Sigmoid colon (tissue), 7 donors: ENCODE measurements around the gene MED13L. TPM values are rescaled to one million over a fixed set of nuclear protein-coding genes. Genes with fewer than 3 reads are reported as not detected.

Experiments used
- DNase-seq: peaks from one replicate; pipeline ENCODE4 v3.0.0-alpha.2; 2019
- H3K27ac ChIP-seq, 4 donors: fragments of 200-600 bp; sonication (generic); one replicate each; pipeline ENCODE4 v1.5.1; 2016 to 2019; ENCODE audit warnings: mild to moderate bottlenecking in 1 of 4
- H3K27me3 ChIP-seq, 3 donors: fragments of 200-600 bp; sonication (generic); one replicate each; pipeline ENCODE4 v1.5.1; 2019; ENCODE audit warnings: mild to moderate bottlenecking in 1 of 3
- H3K36me3 ChIP-seq, 4 donors: fragments of 200-600 bp; sonication (generic); one replicate each; pipeline ENCODE4 v1.5.1; 2016 to 2019
- H3K4me1 ChIP-seq, 4 donors: fragments of 200-600 bp; sonication (generic); one replicate each; pipeline ENCODE4 v1.5.1; 2017 to 2019
- H3K4me3 ChIP-seq, 4 donors: fragments of 200-600 bp; sonication (generic); one replicate each; pipeline ENCODE4 v1.5.1; 2017 to 2019; ENCODE audit warnings: mild to moderate bottlenecking in 2 of 4, moderate library complexity in 1 of 4
- H3K9me3 ChIP-seq, 4 donors: fragments of 200-600 bp in 3 of 4; sonication (generic) in 3 of 4; one replicate each; pipeline versions ENCODE4 v1.5.1 to v1.6.1; 2013 to 2019
- EP300 ChIP-seq, 4 donors: sonication (generic); formaldehyde crosslinking; IDR thresholded peaks; one replicate each; pipeline ENCODE4 v1.6.1; 2017; ENCODE audit warnings: antibody characterized with exemption in 4 of 4
- POLR2A ChIP-seq, 2 donors: fragments of 450-650 bp; IDR thresholded peaks; one replicate each; pipeline ENCODE4 v1.6.1; 2016; ENCODE audit warnings: antibody characterized with exemption in 2 of 2, mild to moderate bottlenecking in 2 of 2, moderate library complexity in 2 of 2
- POLR2AphosphoS5 ChIP-seq, 4 donors: sonication (generic); formaldehyde crosslinking; IDR thresholded peaks; one replicate each; pipeline ENCODE4 v1.6.1; 2017; ENCODE audit warnings: antibody characterized with exemption in 4 of 4
- WGBS, 2 donors: extraction: QIAGEN DNeasy Blood & Tissue Kit; methylation state at CpG; one replicate each; pipeline ENCODE4 v1.1.7; 2013; 5-methylcytosine and 5-hydroxymethylcytosine counted together
- intact Hi-C: fragments of 100-400 bp; cut with DNase I; formaldehyde crosslinking; loops from one replicate; pipeline ENCODE4 v1.15.1; 2023
- polyA plus RNA-seq, 3 donors: library from polyadenylated mRNA; stranded (reverse); fragments of 200-250 nt; gene quantifications; one replicate each; pipeline ENCODE4 v1.2.3, GENCODE V29; 2013
- total RNA-seq, 4 donors: library from RNA; depleted of rRNA; stranded (reverse); fragments of >200 nt; gene quantifications; one replicate each; pipeline ENCODE4 v1.1.0, GENCODE V29; 2016
- TF ChIP-seq, protein P1 (sequence below), 4 experiments: fragments of 450-650 bp in 3 of 4; fragments of 200-600 bp in 1 of 4; IDR thresholded peaks; one replicate each; pipeline ENCODE4 v1.5.1; 2016 to 2019; ENCODE audit warnings: antibody characterized with exemption in 4 of 4, mild to moderate bottlenecking in 3 of 4, moderate library complexity in 2 of 4
- donor health status: healthy with polysubstance abuse.
- donor health status: Bipolar disorder and iron deficiency.
- donor health status: healthy.

The MED13L gene
- total and polyA plus RNA-seq, 7 donors = 12.5 to 246 (median 151) TPM

DNA sequence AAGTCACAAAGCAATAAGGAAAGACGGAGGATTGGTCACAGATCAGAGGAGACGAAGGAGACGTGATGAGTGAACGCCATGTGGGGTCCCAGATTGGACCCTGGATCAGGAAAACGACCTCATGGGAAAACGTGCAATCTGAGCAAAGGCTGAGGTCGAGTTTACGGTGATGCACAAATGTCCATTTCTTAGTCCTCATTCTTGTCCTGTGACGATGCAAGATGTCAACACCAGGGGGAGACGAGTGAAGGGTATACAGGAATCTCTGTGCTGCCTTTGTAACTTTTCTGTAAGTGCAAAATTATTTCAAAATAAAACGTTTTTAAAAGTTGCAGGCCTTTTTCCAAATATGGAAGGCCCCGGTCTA, 329.8 kb downstream of the MED13L start:
- intact Hi-C loops = no loop called here
- no peaks in the 10 kb centered on the region for H3K4me1 ChIP-seq
- H3K36me3 ChIP-seq = peaks cover 0 to 7% (median 0%) of the 10 kb centered on the region in 4 donors
- TF ChIP-seq, protein P1, sequence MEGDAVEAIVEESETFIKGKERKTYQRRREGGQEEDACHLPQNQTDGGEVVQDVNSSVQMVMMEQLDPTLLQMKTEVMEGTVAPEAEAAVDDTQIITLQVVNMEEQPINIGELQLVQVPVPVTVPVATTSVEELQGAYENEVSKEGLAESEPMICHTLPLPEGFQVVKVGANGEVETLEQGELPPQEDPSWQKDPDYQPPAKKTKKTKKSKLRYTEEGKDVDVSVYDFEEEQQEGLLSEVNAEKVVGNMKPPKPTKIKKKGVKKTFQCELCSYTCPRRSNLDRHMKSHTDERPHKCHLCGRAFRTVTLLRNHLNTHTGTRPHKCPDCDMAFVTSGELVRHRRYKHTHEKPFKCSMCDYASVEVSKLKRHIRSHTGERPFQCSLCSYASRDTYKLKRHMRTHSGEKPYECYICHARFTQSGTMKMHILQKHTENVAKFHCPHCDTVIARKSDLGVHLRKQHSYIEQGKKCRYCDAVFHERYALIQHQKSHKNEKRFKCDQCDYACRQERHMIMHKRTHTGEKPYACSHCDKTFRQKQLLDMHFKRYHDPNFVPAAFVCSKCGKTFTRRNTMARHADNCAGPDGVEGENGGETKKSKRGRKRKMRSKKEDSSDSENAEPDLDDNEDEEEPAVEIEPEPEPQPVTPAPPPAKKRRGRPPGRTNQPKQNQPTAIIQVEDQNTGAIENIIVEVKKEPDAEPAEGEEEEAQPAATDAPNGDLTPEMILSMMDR (IDR thresholded peaks at IDR 0.05) = no peak
- no peak for TF ChIP-seq POLR2A (IDR thresholded peaks at IDR 0.05)
- TF ChIP-seq EP300 (IDR thresholded peaks at IDR 0.05) = no peak
- no peak for TF ChIP-seq POLR2AphosphoS5 (IDR thresholded peaks at IDR 0.05)
- H3K4me3 ChIP-seq = no peak overlapping the region
- H3K9me3 ChIP-seq = no peaks in the 10 kb centered on the region
- DNase-seq = no peak
- H3K27me3 ChIP-seq = peaks cover 0 to 6% (median 0%) of the 10 kb centered on the region in 3 donors
- no peak overlapping the region for H3K27ac ChIP-seq
- 79 to 81% methylated on average over 12 of the region's 12 CpGs for WGBS, 2 donors

DNA sequence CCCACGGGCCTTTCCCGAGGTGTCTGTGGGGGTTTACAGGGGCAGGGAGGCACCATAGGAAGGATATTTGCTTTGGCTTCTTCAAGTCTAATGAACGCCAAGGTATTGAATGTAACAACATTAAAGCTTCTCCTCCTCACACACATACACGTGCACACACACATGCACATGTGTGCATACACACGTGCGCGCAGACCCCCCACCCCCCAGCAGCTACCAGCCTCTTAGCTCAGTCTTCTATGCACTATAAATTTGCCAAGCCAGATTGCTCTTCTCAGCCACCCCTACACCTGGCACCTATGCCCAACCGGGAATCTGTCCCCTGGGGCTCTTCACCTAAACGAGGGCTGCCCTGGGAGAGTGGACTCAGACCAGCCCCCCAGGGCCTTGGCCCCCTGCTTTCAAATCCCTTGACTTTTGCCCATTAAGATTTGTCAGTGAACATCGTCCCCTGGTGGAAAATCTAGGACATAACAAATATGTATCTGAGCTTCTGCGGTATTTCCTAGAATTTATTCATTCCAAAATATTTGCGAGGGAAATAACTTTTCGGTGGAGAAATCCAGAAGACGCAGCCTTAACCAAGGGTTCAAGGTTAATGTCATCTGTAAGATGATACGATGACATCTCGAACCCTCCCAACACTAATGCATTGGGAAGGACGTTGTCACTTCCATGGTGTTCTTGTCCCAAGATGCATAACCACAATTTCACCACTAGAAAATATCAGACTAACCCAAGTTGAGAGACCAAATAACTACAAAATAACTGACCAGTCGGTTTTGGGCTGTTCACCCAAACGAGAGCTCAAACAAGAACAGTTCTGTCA, 330.4 kb downstream of the MED13L start:
- H3K36me3 ChIP-seq = peaks cover 0 to 7% (median 0%) of the 10 kb centered on the region in 4 donors
- H3K27ac ChIP-seq = no peak overlapping the region
- no peaks in the 10 kb centered on the region for H3K4me1 ChIP-seq
- DNase-seq = no peak
- H3K27me3 ChIP-seq = peaks cover 0 to 6% (median 0%) of the 10 kb centered on the region in 3 donors
- no peaks in the 10 kb centered on the region for H3K9me3 ChIP-seq
- no peak for TF ChIP-seq EP300 (IDR thresholded peaks at IDR 0.05)
- TF ChIP-seq, protein P1 (IDR thresholded peaks at IDR 0.05) = no peak
- TF ChIP-seq POLR2AphosphoS5 (IDR thresholded peaks at IDR 0.05) = no peak
- TF ChIP-seq POLR2A (IDR thresholded peaks at IDR 0.05) = no peak
- no peak overlapping the region for H3K4me3 ChIP-seq
- 80 to 83% methylated on average over 19 of the region's 19 CpGs for WGBS, 2 donors
- intact Hi-C loops = no loop called here

DNA sequence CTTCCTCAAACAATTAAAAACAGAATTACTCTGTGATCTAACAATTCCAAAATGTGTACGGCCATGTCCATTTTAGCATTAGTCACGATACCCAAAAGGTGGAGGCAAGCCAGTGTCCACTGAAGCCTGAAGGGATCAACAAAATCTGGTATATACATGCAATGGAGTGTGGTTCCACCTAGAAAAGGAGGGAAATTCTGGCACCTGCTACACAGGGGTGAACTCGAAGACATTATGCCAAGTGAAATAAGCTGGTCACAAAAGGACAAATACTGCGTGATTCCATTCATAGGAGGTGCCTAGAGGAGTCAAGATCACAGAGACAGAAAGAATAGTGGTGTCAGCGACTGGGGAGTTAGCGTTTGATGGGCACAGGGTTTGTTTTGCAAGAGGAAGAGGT, 331.4 kb downstream of the MED13L start:
- WGBS, 2 donors = 93% methylated on average over 6 of the region's 6 CpGs
- TF ChIP-seq POLR2A (IDR thresholded peaks at IDR 0.05) (no peak), EP300 (IDR thresholded peaks at IDR 0.05) (no peak), POLR2AphosphoS5 (IDR thresholded peaks at IDR 0.05) (no peak)
- TF ChIP-seq, protein P1 (IDR thresholded peaks at IDR 0.05) = no peak

DNA sequence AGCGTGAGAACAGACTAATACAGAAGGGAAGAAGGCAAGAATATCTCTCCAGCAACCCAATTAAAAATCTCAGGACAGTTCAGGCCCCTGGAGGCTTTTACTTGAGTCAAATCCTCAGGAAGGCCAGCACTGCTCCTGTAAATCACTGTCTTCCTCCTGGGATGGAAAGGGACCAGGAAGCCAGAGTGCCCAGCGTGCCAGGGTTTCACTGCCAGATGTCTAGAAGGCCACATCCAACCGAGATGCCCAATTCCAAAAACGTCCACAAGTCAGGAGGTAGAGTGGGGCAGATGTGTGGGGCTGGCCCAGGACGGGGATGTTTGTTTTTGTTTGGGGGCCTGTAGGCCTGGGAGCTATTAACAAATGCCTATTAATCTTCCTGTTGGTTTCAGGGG, 332.0 kb downstream of the MED13L start:
- no peaks in the 10 kb centered on the region for H3K4me1 ChIP-seq
- intact Hi-C loops = no loop called here
- DNase-seq = no peak
- no peaks in the 10 kb centered on the region for H3K9me3 ChIP-seq
- TF ChIP-seq POLR2A (IDR thresholded peaks at IDR 0.05) (no peak), EP300 (IDR thresholded peaks at IDR 0.05) (no peak), POLR2AphosphoS5 (IDR thresholded peaks at IDR 0.05) (no peak)
- TF ChIP-seq, protein P1 (IDR thresholded peaks at IDR 0.05) = no peak
- 85% methylated on average over 5 of the region's 5 CpGs for WGBS, 2 donors
- no peak overlapping the region for H3K27ac ChIP-seq
- H3K27me3 ChIP-seq = peaks cover 0 to 6% (median 0%) of the 10 kb centered on the region in 3 donors
- no peak overlapping the region for H3K4me3 ChIP-seq
- peaks cover 0 to 6% (median 0%) of the 10 kb centered on the region in 4 donors for H3K36me3 ChIP-seq

More for the DNA sequence above, 331.4 kb downstream of the MED13L start:
- DNase-seq = no peak
- H3K27me3 ChIP-seq = peaks cover 0 to 6% (median 0%) of the 10 kb centered on the region in 3 donors
- H3K4me1 ChIP-seq = no peaks in the 10 kb centered on the region
- peaks cover 0 to 7% (median 0%) of the 10 kb centered on the region in 4 donors for H3K36me3 ChIP-seq
- no peak overlapping the region for H3K4me3 ChIP-seq
- intact Hi-C loops = no loop called here
- no peaks in the 10 kb centered on the region for H3K9me3 ChIP-seq
- H3K27ac ChIP-seq = no peak overlapping the region
